NCI-H2081 (cell line): ENCODE data around the gene USP13.
"Not testable (repeated sequence)": the region's sequence is repeated elsewhere in the genome, so short reads cannot be mapped to it uniquely, and the experiment has no call there.

ENCODE experiments used
- DNase-seq, 2 experiments: peaks; one replicate each; lab custom pipeline; 2025; lab: John Stamatoyannopoulos, UW

USP13 gene

DNA sequence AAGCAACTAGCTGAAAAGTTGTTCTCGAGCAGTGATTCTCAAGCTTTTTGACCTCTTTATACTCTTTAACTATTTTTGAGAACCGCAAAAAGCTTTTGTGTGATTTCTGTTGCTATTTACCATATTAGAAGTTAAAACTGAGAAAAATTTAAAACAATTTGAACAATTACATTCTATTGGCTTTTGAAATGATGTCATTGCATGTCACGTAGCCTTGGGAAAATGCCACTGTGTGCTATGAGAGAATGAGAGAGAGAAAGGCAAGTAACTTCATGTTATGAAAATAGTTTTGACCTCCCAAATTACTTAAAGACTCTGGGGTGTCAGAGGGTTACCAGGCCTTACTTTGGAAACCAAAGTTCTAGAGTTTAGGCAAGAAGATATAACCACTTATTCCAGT lies 8.0 kb downstream of the USP13 start:
- DNase-seq = no peak

DNA sequence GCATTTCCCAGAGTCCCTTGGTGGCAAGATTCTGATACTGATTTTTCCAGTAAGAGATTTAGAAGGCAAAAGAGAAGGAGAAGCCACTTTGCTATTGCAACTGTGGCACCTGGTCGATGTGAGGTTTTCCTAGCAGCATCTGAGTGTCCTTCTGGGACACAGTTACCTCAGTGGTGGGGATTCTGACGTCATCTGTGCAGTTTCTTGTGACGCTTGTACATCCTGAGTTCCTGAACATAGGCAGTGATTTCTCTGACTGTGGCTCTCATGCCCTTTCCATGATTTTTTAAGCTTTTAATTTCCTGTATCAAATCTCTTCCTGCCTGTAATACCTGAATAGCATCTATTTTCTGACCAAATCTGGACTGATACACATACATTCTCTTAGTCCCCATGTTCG lies 8.9 kb downstream of the USP13 start:
- no peak for DNase-seq

DNA sequence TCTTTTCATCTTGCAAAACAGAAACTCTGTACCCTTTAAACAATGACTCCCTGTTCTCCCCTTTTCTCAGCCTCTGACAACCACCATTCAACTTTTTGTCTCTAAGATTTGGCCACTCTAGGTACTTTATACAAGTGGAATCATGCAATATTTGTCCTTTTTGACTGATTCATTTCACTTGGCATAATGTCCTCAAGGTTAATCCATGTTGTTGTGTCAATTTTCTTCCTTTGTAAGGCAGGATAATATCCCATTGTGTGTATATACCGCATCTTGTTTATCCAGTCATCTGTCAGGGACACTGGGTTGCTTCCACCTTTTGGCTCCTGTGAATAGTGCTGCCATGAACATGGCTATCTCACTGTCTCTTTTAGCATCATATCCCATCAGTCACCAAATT lies 10.3 kb downstream of the USP13 start:
- peak in 1 of 2 experiments; percentile 30 for DNase-seq

DNA sequence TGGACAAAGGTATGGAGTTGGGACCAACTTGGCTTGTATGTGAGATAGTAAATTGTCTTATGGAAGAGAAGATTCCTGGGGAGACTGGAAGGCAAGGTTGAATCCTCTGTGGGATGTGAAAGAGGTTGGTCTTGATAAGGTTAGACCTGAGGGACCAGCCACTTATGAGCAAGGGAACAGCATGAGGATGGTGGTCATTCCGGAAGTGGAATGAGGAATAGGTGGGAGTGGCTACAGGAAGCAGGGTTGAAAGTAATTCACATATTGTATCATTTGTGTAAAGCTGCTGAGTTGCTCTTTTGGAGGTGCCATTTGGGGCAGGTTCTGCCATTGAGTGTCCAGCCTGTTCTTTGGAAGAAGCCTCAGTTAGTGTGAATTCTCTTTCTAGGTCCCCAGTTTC lies 13.2 kb downstream of the USP13 start:
- DNase-seq = no peak

DNA sequence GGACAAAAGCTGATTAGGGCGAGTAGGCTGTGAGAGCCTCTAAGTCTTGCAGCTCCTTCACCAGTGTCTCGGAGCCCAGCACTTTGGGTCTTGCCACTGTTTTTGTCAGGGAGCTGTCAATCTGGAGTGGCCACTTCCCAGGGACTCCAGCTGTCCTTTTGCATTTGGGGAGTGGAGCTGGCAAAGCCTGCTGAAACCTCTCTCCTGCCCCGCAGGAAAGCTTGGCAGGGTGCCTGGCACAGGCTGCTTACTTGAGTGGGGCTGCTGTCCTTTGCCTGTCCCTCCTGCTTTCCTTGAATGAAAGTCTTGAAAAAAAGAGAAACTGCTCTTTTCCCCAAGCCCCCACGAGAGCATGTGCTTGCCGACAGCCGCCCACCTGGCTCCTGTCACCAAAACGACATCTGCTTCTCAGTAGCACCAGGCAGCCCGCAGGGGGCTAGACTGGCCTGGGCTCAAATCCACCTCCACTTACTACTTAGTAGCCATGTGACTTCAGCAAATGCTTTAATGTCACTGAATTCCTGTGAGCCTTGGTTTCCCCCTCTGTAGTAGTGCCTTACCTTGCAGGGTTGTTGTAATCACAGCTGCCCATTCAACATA lies 13.7 kb downstream of the USP13 start:
- peak; percentile 68 to 86 for DNase-seq

DNA sequence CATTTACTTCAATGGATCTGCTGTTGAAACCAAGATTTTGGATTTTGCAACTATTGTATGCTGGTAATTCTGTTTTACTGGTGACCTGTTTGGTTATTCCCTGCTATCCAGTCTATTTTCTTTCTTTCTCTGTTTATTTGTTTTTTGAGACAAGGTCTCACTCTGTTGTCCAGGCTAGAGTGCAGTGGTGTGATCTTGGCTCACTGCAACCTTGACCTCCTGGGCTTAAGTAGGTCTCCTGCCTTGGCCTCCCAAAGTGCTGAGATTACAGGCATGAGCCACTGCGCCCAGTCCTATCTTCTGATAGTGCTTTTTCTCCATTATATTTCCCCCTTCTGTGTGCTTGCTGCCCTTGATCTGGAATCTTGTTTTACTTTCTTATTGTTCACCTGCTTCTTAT lies 15.6 kb downstream of the USP13 start:
- DNase-seq = no peak

DNA sequence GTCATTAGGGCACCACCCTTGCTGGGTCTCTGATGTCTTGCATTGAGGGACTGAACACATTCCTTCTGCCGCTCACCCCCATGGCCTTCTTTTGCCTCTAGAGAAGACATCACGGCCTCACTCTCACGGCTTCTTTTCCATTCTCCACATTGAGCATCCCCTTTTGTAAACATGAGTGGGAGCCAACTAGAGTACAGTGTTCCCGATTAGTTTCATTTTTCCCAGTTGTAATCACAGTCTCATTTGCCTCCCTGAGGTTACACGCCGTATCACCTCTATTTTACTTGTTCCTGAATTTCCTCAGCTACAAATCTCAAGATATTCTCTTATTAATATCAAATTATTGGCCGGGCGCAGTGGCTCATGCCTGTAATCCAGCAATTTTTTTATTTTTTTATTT lies 17.5 kb downstream of the USP13 start:
- no peak for DNase-seq

DNA sequence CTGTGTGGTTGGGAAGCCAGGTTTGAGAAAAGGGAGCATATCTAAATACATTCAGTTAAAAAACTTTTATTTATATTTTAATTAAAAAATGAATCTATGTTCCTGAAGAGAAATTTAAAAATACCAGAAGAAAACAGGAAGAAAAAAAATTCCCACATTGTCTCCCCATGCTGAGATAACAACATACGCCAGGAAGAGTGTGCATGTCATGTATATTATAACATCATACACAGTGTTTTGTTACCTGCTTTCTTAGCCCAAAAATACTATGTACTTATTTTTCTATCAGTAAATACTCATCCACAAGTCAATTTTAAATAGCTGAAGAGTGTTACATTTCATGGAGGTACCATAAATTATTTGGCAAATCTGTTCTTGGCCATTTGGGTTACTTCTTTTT lies 18.5 kb downstream of the USP13 start:
- no peak for DNase-seq

DNA sequence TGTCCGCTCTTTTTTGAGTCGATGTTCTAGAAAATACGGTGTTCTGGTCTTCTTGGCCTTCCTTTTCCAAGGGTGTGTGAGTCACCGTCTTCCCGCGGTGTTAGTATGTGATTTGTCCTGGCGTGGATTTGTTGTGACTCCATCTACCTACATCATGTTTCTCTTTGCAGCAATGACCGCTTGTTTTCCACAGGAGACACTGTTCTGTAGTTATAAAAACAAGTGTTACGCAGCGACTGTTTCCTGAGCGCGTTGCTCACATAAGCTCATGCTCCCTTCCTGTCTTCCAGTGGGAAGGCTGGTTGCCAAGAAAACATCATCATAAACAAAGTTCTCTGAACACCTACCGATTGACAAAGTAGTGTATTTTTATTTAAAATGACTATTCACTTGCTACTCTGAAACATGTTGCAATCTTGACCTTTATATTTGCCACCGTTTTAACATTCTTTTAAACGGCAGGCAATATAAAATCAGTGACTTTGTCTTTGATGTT lies 19.0 kb downstream of the USP13 start:
- DNase-seq = peak in 1 of 2 experiments; percentile 30

DNA sequence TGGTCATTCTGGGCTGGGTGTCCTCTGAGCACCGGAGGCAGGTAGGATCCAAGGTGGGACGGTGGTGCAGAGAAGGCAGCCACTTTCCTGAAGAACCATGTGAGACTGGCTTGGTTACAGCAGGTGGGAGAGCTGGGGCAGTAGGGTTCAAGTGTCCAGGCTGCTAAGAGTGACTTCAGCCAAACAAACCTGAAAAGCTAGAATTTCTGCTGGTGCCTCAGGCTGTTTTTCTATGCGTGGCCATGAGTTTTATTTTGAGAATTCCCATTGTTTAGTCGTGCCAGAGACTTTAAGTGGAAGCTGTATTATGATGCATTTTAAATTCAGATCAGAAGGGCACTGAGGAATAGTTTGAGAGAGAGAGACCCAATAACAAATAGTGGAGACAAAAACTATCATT lies 20.1 kb downstream of the USP13 start:
- no peak for DNase-seq

DNA sequence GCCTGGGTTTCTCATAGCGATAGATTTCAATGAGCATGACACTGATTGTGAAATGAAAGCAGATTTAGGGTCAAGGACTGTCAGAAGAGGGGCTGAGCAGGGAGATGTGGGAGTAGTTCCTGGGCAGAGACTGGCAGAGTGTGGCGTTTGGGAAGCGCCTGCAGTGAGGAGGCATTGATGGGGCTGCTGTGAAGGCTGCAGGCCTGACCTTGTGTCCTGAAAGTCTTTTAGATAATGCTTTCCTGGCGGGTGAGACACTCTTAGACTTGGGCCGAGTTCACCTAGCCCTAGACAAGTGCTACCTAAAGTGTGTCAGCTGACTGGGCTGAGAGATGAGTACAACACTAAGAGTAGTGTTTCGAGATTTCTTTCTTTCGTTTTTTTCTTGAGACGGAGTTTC lies 20.7 kb downstream of the USP13 start:
- DNase-seq = no peak

DNA sequence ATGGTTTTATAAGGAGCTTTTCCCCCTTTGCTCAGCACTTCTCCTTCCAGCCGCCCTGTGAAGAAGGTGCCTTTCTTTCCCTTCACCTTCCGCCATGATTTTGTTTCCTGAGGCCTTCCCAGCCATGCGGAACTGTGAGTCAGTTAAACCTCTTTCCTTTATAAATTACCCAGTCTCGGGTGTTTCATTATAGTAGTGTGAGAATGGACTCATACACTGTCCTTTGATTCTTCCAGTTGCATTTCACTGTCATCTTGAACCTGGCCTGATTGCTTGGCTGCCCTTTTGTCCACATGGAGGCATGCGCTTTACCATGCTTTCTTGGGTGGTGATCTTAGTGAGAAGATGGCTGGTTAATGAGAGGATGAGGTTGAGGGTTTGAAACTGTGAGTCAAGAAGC lies 23.2 kb downstream of the USP13 start:
- DNase-seq = no peak

DNA sequence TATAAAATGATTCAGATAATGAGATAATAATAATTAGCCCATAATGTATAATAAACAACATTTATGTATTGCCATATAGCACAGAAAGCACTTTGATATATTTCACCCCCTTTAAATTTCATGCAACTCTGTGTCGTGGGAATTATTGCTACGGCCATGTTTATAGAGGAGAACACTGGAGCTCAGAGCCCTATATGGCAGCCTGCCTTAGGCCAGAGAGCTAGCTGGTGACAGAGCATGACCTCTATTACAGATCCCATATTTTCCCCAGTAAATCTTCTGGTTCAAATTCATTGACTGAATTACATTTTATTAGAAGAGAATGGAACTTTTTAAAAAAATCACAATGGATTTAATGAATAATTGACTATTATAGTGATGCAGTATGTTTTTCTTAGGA lies 25.0 kb downstream of the USP13 start:
- DNase-seq = no peak

DNA sequence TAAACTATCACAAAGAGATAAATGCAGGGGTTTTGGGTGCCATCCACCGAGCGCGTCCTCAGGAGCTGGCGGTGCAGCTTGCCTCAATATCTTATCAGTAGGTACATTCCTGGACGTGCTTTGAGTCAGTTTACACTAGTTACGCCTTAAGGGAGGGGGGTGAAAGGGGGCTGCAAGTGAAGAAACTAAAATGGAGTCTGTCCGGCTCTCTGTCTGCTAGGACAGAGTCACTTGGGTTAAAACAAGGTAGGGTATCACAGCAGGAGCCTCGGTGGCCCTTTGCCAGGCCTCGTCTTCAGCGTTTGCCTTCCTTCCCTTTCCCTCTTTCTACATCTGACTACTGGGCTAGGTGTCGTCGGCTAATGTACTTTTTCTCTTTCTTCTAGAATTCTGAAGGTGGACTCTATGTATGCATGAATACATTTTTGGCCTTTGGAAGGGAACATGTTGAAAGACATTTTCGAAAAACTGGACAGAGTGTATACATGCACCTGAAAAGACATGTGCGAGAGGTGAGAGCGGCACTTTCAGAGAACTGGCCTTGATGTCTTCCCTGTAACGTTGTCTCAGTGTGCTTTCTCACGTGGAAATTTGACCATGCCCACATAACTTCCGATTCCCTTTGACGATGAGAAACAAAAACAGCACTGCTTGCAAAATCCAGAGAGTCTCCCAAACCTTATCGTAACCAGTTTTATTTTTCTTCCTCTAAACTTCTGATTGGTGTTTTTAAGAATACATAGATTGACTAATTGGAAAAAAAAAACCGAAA lies 28.8 kb downstream of the USP13 start:
- DNase-seq = no peak

DNA sequence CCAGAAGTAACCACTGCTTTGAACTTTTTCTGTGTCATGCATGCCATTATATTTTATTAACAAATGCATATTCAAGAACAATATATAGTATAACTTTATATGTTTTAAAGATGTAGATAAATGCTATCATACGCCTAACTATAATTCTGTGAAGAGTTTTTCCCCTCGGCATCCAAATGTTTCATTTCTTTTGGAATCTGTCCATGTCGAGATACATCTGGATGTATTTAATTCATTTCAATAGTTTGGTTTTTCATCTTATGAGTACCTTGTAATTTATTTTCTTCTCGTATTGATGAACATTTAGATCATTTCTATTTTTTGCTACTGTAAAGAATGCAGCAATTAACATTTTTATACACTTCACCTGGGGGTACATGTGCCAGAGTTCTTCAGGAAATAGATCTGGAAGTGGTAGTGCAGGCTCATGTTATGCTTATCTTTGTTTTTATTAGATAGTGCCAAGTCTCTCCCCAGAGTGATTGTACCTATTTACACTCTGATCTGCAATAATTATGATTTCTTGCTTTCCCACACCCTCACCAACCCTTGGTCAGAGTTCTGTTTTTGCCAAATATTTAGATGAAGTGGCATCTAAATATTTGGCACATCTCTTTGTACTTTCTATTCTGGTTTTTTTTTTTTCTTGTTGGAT lies 29.7 kb downstream of the USP13 start:
- DNase-seq = no peak

DNA sequence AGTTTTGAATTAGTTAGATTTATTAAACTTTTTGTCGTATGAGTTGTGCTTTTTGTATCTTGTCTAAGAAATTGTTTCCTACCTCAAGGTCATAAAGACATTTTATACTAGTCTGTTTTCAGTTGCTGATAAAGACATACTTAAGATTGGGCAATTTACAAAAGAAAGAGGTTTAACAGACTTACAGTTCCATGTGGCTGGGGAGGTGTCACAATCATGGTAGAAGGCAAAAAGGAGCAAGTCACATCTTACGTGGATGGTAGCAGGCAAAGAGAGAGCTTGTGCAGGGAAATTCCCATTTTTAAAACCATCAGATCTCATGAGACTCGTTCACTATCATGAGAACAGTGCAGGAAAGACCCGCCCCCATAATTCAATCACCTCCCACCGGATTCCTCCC lies 30.4 kb downstream of the USP13 start:
- DNase-seq = not testable (repeated sequence)

DNA sequence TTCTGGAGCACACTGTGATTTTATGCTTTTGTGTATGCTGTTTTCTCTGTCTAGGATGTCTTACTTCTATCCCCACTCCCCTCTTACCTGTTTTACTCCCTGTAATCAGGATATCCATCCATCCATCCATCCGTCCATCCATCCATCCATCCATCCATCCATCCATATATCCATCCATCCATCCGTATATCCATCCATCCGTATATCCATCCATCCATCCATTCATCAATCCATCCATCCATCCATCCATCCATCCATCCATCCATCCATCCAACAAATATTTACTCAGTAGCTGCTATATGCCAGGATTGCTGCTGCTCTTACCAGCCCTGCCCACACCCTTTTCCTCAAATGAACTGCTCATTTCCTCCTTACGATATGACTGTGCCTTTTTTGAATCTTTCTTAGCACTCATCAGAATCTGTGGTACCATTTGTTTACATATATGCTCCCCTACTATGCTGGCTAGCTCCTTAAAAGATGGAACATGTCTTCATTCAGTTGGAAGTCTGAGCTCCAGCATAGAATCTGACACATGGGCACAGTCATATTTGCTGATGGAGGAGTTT lies 35.2 kb downstream of the USP13 start:
- DNase-seq = no peak

DNA sequence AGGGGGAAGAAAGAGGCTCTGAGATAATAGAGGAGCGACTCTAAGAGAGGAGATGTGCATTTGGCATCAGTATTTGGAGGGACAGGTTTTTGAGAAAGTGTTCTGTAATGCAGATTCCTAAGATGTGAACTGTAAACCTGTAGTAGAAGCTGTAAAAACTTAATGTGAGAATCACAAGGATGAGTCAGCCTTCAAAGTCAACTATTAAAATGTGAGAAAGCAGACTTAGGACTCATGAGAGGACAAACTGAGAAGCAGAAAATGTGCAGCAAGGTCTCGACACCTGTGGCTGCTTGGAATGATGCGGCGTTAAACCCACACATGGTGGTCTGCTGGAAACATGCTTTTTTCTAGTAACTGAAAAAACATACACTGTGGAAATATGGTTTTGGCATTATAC lies 36.0 kb downstream of the USP13 start:
- no peak for DNase-seq

DNA sequence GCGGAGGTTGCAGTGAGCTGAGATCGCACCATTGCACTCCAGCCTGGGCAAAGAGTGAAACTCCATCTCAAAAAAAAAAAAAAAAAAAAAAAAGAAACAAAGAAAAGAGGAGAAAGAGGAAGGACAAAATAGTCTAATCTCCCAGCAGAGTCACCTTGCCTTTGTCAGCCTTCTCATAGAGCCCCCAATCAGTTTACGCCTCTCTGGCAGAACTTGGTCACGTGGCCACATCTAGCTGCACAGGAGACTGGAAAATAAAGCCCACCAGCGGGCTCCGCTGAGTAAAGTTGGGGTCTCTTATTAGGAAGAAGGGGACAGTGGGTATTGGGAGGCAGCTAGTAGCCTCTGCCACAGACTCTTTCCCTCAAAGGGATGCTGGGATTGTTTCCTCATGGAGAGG lies 41.9 kb downstream of the USP13 start:
- DNase-seq = no peak

DNA sequence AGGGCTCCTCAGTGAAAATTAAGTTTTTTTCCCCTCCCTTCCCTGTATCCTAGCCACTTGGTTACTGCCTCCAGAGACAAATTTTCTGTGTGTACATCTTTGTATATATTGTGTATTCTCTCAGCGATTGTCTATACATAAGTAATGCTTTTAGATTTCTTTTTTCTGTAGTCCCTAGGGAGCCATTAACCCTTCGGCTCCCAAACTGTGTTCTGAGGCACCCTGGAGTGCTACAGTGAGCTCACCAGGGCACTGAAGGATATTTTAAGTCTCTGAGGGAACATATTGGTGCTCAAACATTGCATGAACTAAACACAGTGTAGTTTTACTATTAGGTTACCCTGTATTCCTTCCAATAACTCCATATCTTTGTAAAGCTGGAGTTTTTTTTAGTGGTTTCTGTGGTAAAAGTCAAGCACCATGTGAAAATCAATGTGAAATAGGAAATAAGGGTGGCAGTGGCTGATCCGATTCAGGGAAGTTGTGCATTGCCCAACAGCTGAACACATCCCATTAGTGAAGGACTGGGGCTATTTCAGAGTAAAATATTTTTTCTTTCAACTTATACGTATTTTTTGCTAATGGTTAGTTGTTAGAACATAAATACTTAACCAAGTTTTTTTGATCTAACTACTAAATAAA lies 43.0 kb downstream of the USP13 start:
- DNase-seq = peak in 1 of 2 experiments; percentile 28

DNA sequence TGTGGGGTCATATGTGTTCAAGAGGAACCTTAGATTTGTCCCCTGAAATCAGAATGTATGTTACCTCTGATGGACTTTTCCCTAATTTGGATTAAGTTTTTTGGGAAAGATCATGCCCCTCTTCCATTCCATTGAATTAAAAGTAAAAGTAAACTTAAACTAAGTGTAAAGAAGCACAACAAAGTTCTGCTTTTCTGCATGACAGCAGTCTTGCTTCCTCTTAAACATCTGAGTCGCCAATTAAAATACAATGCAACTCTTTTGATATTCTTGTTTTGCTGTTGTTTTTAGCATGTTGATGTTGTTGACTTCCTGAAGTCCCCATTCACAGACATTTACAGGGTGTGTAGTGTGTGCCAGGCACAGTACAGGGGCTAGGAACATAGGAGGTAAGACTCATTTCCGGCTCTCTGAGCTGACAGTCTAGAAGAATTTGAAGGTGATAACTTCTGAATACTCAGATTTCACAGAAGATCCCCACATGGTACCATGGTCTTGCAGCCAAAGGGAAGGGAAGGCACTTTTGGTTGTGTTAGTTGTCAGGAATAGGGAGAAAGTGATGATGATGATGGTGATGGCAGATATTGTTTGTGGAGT lies 45.0 kb downstream of the USP13 start:
- no peak for DNase-seq

DNA sequence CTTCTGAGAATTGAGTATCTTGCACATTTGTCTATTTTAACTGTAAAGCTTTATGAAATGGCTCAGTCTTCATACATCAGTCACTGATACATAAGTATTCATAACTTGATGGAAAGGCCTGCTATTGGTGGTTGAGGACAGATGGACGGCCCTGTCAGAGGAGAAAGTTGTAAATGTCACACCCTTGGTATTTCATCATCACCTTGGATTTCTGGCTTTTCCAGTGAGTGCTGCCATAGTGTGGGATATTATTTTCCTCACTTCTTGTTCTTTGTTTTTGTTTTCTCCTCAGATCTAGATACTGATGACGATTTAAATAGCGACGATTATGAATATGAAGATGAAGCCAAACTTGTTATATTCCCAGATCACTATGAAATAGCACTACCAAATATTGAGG lies 47.9 kb downstream of the USP13 start:
- no peak for DNase-seq
